HepG2 (cell line): Measurements from ENCODE around the gene ZNF627. TPM values are rescaled to one million over a fixed set of nuclear protein-coding genes. Genes with fewer than 3 reads are reported as not detected.
A peak's percentile ranks its signal among the peaks of the same experiment; 100 is the strongest.

Experiments used
- ARID2 ChIP-seq: sonication (generic); formaldehyde crosslinking; IDR thresholded peaks from 2 replicates; pipeline ENCODE4 v1.8.1; 2022; ENCODE audit warnings: mild to moderate bottlenecking, missing genetic modification reagents, borderline replicate concordance
- BCL3 ChIP-seq: sonication (generic); formaldehyde crosslinking; IDR thresholded peaks from 2 replicates; pipeline ENCODE4 v1.5.1; 2020; ENCODE audit warnings: mild to moderate bottlenecking, missing genetic modification reagents, moderate library complexity
- CBFB ChIP-seq: sonication (generic); formaldehyde crosslinking; IDR thresholded peaks from 2 replicates; pipeline ENCODE4 v1.4.0; 2020; ENCODE audit warnings: missing genetic modification reagents
- HDAC2 ChIP-seq: sonication (generic); formaldehyde crosslinking; IDR thresholded peaks from 2 replicates; pipeline ENCODE4 v1.4.0; 2020; ENCODE audit warnings: missing genetic modification reagents
- HMGA1 ChIP-seq: sonication (generic); formaldehyde crosslinking; conservative IDR thresholded peaks from 2 replicates; pipeline ENCODE4 v1.4.0; 2020; ENCODE audit warnings: missing genetic modification reagents
- HNRNPK ChIP-seq: fragments of 200-400 bp; formaldehyde crosslinking; IDR thresholded peaks from 2 replicates; pipeline ENCODE4 v1.6.1; 2018; ENCODE audit warnings: low read length, low read depth, moderate library complexity, mild to moderate bottlenecking; ENCODE audit not compliant: poor library complexity, severe bottlenecking
- KDM3A ChIP-seq: IDR thresholded peaks from 2 replicates; pipeline ENCODE4 v1.6.1; 2018; ENCODE audit warnings: low read depth, missing compliant biosample characterization
- KDM5B ChIP-seq: sonication (generic); formaldehyde crosslinking; IDR thresholded peaks from 2 replicates; pipeline ENCODE4 v1.4.0; 2020; ENCODE audit warnings: missing genetic modification reagents, mild to moderate bottlenecking, borderline replicate concordance
- KDM6A ChIP-seq: IDR thresholded peaks from 2 replicates; pipeline ENCODE4 v1.6.1; 2016; ENCODE audit warnings: low read depth
- MIXL1 ChIP-seq: IDR thresholded peaks from 2 replicates; pipeline ENCODE4 v1.6.1; 2016
- MLX ChIP-seq: IDR thresholded peaks from 2 replicates; pipeline ENCODE4 v1.6.1; 2016
- NFIB ChIP-seq: sonication (generic); formaldehyde crosslinking; IDR thresholded peaks from 2 replicates; pipeline ENCODE4 v1.9.0; 2021; ENCODE audit warnings: missing genetic modification reagents, mild to moderate bottlenecking, borderline replicate concordance
- NFRKB ChIP-seq: fragments of 450-650 bp; IDR thresholded peaks from 2 replicates; pipeline ENCODE4 v1.6.1; 2017
- NR2C2 ChIP-seq: sonication (generic); formaldehyde crosslinking; IDR thresholded peaks from 2 replicates; pipeline ENCODE4 v1.4.0; 2020; ENCODE audit warnings: missing genetic modification reagents, mild to moderate bottlenecking, moderate library complexity, borderline replicate concordance
- RFX5 ChIP-seq: IDR thresholded peaks from 2 replicates; pipeline ENCODE4 v1.6.1; 2011; ENCODE audit warnings: low read depth, low read length, improper control_type of control experiment
- SIX1 ChIP-seq: sonication (generic); formaldehyde crosslinking; IDR thresholded peaks from 2 replicates; pipeline ENCODE4 v1.4.0; 2020; ENCODE audit warnings: missing genetic modification reagents, borderline replicate concordance
- TBX2 ChIP-seq: sonication (generic); formaldehyde crosslinking; IDR thresholded peaks from 2 replicates; pipeline ENCODE4 v1.5.0; 2020; ENCODE audit warnings: missing genetic modification reagents, mild to moderate bottlenecking, borderline replicate concordance
- THRA ChIP-seq: sonication (generic); formaldehyde crosslinking; IDR thresholded peaks from 2 replicates; pipeline ENCODE4 v1.4.0; 2020; ENCODE audit warnings: missing genetic modification reagents, borderline replicate concordance
- ZNF280D ChIP-seq: sonication (generic); formaldehyde crosslinking; IDR thresholded peaks from 2 replicates; pipeline ENCODE4 v1.5.1; 2020; ENCODE audit warnings: mild to moderate bottlenecking, missing genetic modification reagents
- ZNF33A ChIP-seq: sonication (generic); formaldehyde crosslinking; IDR thresholded peaks from 2 replicates; pipeline ENCODE4 v1.5.1; 2020; ENCODE audit warnings: missing genetic modification reagents, mild to moderate bottlenecking, moderate library complexity, borderline replicate concordance
- ZNF841 ChIP-seq: sonication (generic); formaldehyde crosslinking; IDR thresholded peaks from 2 replicates; pipeline ENCODE4 v1.8.1; 2023; ENCODE audit warnings: missing genetic modification reagents, borderline replicate concordance
- polyA plus RNA-seq, 8 experiments: library from polyadenylated mRNA; depleted of rRNA in 3 of 8; stranded (reverse) in 7 of 8; unstranded in 1 of 8; fragments of >200 nt; fragmentation: Illumina TruSeq in 4 of 8; extraction: Trizol in 4 of 8; gene quantifications; 2 replicates each; pipeline versions ENCODE4 v1.2.1 to v1.2.3, GENCODE V29; 2011 to 2016; ENCODE audit warnings: low read depth in 4 of 8, missing spikeins in 1 of 8, mixed read lengths in 1 of 8; ENCODE audit not compliant: insufficient read depth in 1 of 8
- total RNA-seq, 5 experiments: library from RNA; depleted of rRNA; stranded (reverse); fragments of >200 nt; fragmentation: Illumina TruSeq; extraction: Trizol; gene quantifications; 2 replicates each; pipeline ENCODE4 v1.2.3, GENCODE V29; 2016; ENCODE audit warnings: low read depth in 1 of 5

Gene ZNF627
- total and polyA plus RNA-seq, 2 of the 13 experiments (the other 11 are each of a cell fraction or from before 2014, with no cell fraction given), result 4.2 to 12.7 TPM

GRCh38 chr19:11639602-11640471, 42.6 kb downstream of the ZNF627 start (continued):
- TF ChIP-seq ZNF280D (no peak), HDAC2 (0 out of 2 replicates have a peak, but pooled peaks have one; percentile 9), ZNF841 (no peak), BCL3 (CRISPR knock-in tag) (no peak), THRA (CRISPR knock-in tag) (no peak), KDM3A (no peak), TBX2 (CRISPR knock-in tag) (peak; percentile 31), NR2C2 (no peak), SIX1 (CRISPR knock-in tag) (no peak), MLX (CRISPR knock-in tag) (no peak), RFX5 (no peak; the same call in 1 of the 2 replicates), KDM5B (CRISPR knock-in tag) (no peak), HMGA1 (CRISPR knock-in tag) (no peak), ARID2 (CRISPR knock-in tag) (no peak), ZNF33A (CRISPR knock-in tag) (no peak), NFRKB (no peak), NFIB (CRISPR knock-in tag) (no peak), CBFB (CRISPR knock-in tag) (no peak), MIXL1 (CRISPR knock-in tag) (no peak), KDM6A (CRISPR knock-in tag) (no peak), HNRNPK (no peak)
